Measurements from ENCODE around the gene PRM1. TPM values are rescaled to one million over a fixed set of nuclear protein-coding genes. Genes with fewer than 3 reads are reported as not detected.

Gene PRM1
- total RNA-seq, 2 donors from 2014 or later = not detected

- no peak overlapping the region for H3K9ac ChIP-seq (ENCODE audit: extremely low read depth, low read length, poor library complexity, severe bottlenecking)
- Mint-ChIP-seq H3K27me3 (ENCODE audit: insufficient read depth) (peaks cover 2% of the 10 kb centered on the region), H3K27ac (no peak overlapping the region)
These were observed 40.3 kb downstream of the PRM1 start for GRCh38 chr16:11240636-11241473.

DNA sequence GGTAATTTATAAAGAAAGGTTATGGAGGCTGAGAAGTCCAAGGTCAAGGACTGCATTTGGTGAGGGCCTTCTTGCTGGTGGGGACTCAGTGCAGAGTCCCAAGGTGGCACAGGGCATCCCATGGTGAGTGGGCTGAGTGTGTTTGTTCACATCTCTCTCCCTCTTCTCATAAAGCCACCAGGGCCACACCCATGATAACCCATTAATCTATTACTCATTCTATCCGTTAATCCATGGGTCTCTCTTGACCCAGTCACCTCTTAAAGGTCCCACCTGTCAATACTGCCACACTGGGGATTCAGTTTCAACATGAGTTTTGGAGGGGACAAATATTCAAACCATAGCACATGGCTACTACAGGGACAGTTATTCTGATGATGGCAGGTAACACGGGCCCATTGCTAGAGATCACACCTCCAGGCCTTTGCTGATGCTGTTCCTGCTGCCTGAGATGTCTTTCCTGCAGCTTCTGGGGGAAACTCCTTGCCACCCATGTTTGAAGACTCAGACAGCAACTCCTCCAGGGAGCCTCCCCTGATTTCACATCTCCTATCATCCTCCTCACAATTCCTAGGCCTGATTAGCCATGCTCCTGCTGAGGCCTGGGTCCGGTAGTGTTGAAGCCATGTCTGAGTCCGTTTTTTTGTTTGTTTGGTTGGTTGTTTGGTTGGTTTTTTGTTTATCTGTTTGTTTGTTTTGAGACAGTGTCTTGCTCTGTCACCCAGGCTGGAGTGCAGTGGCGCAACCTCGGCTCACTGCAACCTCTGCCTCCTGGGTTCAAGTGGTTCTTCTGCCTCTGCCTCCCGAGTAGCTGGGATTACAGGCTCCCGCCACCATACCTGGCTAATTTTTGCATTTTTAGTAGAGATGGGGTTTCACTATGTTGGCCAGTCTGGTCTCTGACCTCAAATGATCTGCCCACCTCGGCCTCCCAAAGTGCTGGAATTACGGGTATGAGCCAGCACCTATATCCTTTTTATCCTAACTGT, 41.2 kb downstream of the PRM1 start:
- Histone ChIP-seq H3K4me1 (ENCODE audit: control insufficient read depth, insufficient read depth, low read length) (no peaks in the 10 kb centered on the region), H3K27ac (ENCODE audit: low read depth, low read length) (no peak overlapping the region), H3K36me3 (ENCODE audit: control insufficient read depth, insufficient read depth, low read length) (no peaks in the 10 kb centered on the region), H3K9ac (ENCODE audit: extremely low read depth, low read length, poor library complexity, severe bottlenecking) (no peak overlapping the region), H3K9me3 (ENCODE audit: control insufficient read depth, low read length) (no peaks in the 10 kb centered on the region), H3K4me3 (ENCODE audit: low read length) (no peak overlapping the region), H3K27me3 (ENCODE audit: control insufficient read depth, insufficient read depth, low read length, poor library complexity, severe bottlenecking) (no peaks in the 10 kb centered on the region)
- TF ChIP-seq, protein P1, sequence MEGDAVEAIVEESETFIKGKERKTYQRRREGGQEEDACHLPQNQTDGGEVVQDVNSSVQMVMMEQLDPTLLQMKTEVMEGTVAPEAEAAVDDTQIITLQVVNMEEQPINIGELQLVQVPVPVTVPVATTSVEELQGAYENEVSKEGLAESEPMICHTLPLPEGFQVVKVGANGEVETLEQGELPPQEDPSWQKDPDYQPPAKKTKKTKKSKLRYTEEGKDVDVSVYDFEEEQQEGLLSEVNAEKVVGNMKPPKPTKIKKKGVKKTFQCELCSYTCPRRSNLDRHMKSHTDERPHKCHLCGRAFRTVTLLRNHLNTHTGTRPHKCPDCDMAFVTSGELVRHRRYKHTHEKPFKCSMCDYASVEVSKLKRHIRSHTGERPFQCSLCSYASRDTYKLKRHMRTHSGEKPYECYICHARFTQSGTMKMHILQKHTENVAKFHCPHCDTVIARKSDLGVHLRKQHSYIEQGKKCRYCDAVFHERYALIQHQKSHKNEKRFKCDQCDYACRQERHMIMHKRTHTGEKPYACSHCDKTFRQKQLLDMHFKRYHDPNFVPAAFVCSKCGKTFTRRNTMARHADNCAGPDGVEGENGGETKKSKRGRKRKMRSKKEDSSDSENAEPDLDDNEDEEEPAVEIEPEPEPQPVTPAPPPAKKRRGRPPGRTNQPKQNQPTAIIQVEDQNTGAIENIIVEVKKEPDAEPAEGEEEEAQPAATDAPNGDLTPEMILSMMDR (conservative IDR thresholded peaks at IDR 0.05) = no peak
- 94 to 95% methylated on average over 6 to 10 of the region's 10 CpGs for WGBS, 2 experiments (ENCODE audit: insufficient coverage in 1 of 2, insufficient read length in 1 of 2)
- H3K27me3 Mint-ChIP-seq (ENCODE audit: insufficient read depth) = peaks cover 2% of the 10 kb centered on the region
- H3K9me3 Mint-ChIP-seq = no peaks in the 10 kb centered on the region
- H3K4me1 Mint-ChIP-seq = no peaks in the 10 kb centered on the region
- H3K27ac Mint-ChIP-seq = no peak overlapping the region
- no peak for DNase-seq
- H3K4me3 Mint-ChIP-seq = no peak overlapping the region
- H3K36me3 Mint-ChIP-seq (ENCODE audit: low read depth) = no peaks in the 10 kb centered on the region

More at GRCh38 chr16:11240636-11241473, 40.3 kb downstream of the PRM1 start:
- Mint-ChIP-seq H3K4me1 (no peaks in the 10 kb centered on the region), H3K4me3 (no peak overlapping the region), H3K9me3 (no peaks in the 10 kb centered on the region), H3K36me3 (ENCODE audit: low read depth) (no peaks in the 10 kb centered on the region)
- H3K36me3 ChIP-seq (ENCODE audit: control insufficient read depth, insufficient read depth, low read length) = no peaks in the 10 kb centered on the region
- H3K4me3 ChIP-seq (ENCODE audit: low read length) = no peak overlapping the region
- DNase-seq = no peak
- no peaks in the 10 kb centered on the region for H3K4me1 ChIP-seq (ENCODE audit: control insufficient read depth, insufficient read depth, low read length)
- 88 to 89% methylated on average over 9 to 10 of the region's 10 CpGs for WGBS, 2 experiments (ENCODE audit: insufficient coverage in 1 of 2, insufficient read length in 1 of 2)
- H3K9me3 ChIP-seq (ENCODE audit: control insufficient read depth, low read length) = no peaks in the 10 kb centered on the region
- no peaks in the 10 kb centered on the region for H3K27me3 ChIP-seq (ENCODE audit: control insufficient read depth, insufficient read depth, low read length, poor library complexity, severe bottlenecking)
- TF ChIP-seq, protein P1 (conservative IDR thresholded peaks at IDR 0.05) = no peak
- H3K27ac ChIP-seq (ENCODE audit: low read depth, low read length) = no peak overlapping the region
